Stimulated activated CD4-positive, alpha-beta T cell treated with anti-CD3 and anti-CD28 coated beads, Interleukin-4, amount 100 ng/mL, for 1 hour (primary cell): Measurements from ENCODE around the gene MLC1.

Experiments
- DNase-seq: peaks from one replicate; pipeline ENCODE4 v3.0.0-alpha.2; 2020

Gene MLC1

DNA sequence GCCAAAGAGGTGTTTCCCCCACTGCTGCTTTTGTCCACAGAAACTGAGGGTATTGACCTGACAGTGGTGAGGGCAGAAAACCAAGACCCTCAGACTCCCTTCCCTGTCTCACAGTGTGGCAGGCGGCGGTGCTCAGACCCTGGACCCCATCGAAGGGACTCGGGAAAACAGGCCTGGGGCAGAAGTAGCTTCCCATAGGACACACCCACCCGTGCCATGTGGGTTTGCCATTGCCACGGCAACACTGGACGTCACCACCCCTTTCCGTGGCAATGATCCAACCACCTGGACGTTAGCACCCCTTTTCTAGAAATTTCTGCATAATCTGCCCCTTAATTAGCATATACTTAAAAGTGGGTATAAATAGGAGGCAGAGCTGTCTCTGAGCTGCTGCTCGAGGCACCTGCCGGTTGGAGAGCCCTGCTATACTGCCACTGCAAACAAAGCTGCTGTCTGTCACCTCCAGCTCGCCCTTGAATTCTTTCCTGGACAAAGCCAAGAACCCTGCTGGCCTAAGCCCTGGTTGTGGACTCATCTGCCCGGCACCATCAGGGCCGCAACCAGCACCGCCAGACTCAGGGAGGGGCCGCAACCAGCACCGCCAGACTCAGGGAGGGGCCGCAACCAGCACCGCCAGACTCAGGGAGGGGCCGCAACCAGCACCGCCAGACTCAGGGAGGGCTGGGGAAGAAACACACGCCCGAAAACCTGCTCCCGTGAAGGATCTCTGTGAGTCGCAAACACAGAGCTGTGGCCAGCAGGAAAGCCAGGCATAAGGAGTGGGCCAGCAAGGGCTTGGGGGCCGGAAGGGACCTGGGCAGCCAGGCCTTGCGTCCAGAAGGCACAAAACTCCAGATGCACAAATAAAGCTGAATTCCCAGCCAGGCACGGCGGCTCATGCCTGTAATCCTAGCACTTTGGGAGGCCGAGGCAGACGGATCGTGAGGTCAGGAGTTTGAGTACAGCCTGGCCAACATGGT lies 10.4 kb downstream of the MLC1 start:
- DNase-seq, result no peak

DNA sequence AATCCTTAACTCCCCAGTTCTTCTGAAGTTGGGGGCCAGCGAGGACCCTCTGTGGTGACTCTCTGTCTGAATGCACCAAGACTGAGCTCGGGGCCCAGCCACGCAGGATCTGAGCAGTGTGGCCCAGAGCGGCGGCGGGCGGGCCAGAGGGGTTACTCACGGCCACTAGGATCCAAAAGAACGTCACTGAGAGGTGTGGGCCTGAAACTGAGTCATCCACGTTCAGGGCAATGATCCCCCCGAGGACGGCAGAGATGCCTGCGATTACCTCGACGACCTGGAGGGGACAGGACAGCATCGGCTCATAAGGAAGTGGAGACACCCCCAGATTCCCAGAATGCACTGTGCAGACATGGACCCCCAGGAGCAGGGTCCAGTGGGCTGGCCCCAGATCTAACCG lies 11.2 kb downstream of the MLC1 start:
- no peak for DNase-seq

DNA sequence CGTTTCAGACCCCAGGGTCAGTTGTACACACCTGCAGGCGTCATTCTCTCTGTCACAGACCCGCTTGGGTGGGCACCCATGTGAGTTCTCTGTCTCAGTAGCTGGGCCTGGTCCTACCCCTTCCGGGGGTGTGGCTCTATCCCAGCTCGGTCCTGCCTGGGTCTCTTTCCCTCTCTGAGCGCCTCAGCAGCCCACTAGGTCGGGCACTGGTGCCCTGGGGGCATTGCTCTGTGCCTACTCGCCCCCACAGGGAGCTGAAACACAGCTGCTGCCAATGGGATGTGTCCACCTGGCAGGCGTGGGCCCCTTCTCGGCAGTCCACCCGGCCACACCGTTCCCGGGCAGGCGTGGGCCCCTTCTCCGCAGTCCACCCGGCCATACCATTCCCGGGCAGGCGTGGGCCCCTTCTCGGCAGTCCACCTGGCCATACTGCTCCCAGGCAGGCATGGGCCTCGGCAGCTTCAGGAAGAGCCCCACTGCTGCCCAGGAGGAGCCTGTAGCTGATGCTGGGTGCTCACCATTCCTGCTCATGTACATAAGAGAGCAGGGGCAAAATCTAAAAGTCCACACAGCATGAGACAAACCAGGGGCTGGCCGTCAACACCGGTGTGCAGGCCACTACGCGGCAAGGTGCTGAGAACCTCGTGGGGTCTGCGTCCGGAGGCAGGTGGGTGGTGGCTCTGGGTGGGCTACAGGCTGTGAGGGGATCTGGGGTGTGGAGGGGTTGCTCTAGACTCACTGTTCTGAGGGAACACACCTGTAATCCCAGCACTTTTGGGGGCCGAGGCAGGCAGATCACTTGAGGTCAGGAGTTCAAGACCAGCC lies 12.3 kb downstream of the MLC1 start:
- no peak for DNase-seq

DNA sequence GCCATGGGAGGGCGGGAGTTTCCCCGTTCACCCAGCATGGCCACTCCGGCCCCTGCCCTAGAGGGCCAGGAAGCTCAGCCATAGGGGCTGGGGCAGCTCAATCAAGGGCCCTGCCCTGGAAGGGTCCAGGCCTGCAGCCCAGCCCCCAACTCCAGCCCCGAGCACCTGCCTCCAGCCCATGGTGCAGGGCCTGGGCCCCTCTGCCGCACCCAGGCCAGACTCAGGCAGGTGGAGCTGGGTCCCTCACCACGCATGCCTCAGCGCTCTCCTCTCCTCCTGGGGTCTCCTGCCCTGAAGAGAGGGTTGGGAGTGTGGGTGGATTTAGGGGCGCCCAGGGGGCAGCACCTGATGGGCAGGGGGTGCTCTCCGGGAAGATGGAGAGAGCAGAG lies 13.1 kb downstream of the MLC1 start:
- DNase-seq, result no peak

DNA sequence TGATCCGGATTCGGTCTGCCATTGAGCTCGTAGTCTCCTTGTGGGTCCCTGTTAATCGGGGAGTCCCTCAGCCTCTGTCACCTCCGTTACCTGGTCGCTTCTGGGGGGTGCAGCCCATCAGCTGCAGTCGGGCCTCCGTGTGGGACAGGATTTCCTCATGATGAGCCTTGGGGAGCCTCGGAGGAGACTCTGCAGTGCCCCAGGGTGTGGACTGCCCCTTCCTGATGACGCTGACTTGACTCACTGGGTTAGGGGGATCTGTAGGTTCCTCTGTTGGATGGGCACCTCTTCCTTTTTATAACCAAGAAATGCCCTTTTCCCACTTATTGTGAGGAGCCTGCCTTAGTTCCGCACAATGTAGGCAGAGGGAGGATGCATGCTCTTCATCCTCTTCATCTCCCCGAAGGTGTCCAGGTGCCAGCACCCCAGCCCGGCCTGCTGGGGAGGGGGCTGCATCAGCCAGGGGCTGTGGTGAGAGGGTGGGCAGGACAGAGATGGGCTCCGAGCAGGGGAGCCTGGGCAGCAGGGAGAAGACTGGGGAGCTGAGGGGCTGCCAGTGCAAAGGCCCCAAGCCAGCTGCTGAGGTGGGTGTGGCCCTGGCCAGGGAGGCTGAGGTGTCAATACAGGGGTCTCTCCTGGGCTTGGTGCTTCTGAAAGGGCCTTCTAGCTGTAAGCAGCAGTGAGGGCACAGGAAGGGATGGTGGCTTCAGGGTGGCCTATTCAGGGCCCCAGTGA lies 13.6 kb downstream of the MLC1 start:
- no peak for DNase-seq

DNA sequence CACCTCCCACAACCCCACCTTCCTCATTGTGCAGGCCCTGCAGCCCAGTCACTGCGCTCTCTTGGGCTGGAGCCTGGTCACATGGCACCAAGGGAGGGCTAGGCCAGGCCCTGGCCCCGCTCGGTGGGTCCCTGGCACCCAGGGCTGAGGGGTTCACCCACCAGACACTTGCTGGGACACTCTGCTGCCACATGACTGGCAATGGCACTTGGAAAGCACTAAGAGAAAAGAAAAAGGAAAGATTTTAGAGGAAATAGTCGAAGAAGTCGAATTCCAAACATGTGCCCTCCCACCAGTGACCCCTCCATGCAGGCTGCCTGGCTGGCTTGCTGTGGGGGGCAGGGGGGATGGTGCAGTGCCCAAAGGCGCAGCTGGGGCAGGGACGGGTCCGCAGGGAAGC lies 14.9 kb downstream of the MLC1 start:
- no peak for DNase-seq

DNA sequence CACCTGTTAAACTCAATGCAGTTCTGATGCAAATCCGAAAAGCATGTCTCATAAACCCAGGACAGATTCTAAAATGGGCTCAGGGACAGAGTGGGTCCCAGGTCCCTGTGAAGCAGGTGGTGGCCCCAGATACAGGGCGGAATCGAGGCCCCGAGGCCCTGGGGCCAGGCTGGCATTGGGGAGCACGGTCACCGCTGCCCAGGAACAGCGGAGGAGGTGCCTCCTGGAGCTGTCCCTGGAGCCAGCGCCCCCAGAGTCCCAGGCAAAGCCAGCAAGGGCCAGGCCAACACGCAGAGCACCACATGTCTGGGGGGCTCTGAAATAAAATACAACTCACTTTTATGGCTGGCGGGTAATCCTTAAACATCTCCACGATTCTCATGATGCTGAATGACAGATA lies 17.1 kb downstream of the MLC1 start:
- no peak for DNase-seq

DNA sequence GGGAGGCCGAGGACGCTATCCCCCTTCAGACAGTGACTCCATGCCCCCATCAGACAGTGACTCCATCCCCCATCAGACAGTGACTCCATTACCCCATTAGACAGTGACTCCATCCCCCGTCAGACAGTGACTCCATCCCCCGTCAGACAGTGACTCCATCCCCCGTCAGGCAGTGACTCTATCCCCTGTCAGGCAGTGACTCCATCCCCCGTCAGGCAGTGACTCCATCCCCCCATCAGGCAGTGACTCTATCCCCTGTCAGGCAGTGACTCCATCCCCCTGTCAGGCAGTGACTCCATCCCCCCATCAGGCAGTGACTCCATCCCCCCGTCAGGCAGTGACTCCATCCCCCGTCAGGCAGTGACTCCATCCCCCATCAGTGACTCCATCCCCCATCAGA lies 18.0 kb downstream of the MLC1 start:
- no peak for DNase-seq

DNA sequence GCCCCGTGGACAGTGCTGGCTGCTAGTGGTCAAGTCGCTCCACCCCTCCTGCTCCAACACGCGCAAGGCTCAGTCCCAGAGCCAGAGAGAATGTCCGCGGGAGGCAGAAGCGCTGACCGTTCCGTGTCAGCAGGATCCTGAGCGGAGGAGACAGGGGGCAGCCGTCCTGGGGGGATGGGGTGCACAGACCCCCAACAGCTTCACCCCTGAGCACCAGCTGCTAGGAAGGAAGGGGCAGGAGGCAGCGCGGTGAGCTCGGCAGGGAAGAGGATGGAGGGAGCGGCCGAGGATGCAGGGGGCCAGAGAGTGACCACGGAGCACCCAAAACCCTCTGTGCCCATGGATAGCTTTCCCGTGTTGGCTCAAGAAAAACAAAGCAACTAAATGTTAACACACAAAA lies 20.8 kb downstream of the MLC1 start:
- no peak for DNase-seq

DNA sequence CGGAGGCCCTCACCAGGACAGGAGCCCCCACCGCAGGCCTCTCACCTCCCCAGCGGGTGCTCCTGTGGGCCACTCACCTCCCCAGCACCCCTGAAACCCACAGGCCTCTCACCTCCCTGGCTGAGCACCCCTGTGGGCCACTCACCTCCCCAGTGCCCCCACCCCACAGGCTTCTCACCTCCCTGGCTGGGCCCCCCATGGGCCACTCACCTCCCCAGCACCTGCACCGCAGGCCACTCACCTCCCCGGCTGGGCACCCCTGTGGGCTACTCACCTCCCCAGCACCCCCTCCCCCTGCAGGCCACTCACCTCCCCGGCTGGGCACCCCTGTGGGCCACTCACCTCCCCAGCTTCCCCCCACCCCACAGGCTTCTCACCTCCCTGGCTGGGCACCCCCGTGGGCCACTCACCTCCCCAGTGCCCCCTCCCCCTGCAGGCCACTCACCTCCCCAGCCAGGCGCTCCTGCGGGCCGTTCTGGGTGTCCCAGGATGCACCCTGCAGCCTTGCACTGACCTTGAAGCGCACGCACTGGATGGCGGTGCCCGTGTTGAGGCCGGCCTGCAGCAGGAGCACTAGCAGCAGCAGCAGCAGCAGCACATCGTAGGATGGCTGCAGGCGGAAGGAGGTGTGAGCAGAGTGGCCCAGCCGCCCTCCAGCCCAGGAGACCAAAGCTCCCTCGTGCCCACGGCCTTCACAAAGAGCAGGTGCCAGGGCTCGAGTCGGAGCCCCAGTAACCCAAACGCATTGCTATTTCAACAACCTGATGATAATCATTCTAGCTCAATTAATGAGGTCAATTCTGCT lies 21.4 kb downstream of the MLC1 start:
- no peak for DNase-seq

DNA sequence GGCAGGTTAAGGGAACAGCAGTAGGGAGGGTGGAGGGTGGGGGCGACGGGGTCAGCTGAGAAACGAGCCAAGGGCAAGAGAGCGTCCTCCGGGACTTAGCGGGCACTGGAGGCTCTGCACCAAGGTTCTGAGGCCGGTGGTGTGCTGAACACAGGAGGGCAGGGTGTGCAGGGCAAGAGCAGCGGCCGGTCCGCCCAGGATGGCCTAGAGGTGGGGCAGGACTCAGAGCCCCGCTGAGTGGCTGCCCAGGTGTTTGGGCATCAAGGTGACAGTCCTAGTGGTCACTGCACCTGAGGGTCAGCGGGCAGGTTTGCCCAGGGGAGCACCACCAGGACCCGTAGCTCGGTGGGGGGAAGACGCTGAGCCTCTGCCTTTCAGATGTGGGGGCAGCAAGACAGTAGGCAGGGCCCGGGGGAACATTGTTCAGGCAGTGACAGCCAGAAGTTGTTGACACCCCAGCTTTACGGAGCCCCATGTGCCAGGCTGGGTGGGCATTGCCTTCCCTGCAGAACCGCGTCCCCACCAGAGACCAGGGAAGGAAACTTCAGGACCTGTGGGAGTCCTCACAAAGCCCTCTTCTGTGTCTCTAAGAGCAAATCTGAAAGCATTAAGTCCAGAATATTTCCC lies 22.6 kb downstream of the MLC1 start:
- no peak for DNase-seq

DNA sequence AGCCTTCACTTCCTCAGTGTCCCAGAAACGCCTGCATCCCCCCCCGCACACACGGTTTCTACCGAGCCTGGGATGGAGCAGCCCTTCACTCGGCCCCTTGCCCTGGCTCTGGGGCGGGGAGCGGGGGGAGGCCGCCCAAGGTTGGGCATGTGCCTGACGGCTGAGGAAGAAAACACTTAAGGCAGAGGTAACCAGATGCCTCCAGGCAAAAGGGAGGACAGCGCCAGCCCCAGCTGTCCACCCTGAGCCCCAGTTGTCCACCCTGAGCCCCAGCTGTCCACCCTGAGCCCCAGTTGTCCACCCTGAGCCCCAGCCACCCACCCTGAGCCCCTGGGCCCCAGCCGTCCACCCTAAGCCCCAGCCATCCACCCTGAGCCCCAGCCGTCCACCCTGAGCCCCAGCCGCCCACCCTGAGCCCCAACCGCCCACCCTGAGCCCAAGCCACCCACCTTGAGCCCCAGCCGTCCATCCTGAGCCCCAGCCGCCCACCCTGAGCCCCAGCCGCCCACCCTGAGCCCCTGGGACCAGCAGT lies 23.3 kb downstream of the MLC1 start:
- DNase-seq, result no peak

DNA sequence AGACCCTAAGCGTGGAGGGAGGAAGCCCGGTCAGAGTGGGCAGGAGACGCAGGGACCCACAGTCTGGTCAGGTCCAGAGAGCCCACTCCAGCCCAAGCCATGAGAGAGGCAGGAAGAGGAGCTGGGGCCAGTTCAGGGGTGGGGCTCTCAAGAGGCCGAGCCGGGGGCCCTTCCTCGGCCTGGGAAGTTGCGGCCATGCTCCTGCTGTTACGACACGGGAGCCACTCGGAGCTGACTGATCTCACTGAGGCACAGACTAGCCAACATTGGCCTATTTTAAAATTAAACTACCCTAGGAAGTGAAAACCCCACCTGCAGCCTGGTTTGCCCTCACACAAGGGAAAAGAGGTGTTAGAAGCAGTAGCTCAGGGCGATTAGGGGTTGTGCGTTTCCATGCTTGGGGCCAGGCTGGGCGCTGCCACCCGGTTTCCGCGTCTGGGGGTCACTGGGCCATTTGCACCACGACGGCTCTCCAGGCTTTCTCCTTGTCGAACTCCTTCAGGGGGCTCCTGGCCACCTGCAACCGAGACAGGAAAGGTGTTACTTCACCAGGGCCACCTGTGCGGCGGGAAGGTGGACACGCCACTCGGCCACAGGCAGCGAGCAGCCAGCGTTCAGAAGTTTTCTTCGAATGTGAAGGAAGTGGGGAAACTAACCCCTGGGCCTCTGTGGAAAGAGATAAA lies 23.9 kb downstream of the MLC1 start:
- no peak for DNase-seq

DNA sequence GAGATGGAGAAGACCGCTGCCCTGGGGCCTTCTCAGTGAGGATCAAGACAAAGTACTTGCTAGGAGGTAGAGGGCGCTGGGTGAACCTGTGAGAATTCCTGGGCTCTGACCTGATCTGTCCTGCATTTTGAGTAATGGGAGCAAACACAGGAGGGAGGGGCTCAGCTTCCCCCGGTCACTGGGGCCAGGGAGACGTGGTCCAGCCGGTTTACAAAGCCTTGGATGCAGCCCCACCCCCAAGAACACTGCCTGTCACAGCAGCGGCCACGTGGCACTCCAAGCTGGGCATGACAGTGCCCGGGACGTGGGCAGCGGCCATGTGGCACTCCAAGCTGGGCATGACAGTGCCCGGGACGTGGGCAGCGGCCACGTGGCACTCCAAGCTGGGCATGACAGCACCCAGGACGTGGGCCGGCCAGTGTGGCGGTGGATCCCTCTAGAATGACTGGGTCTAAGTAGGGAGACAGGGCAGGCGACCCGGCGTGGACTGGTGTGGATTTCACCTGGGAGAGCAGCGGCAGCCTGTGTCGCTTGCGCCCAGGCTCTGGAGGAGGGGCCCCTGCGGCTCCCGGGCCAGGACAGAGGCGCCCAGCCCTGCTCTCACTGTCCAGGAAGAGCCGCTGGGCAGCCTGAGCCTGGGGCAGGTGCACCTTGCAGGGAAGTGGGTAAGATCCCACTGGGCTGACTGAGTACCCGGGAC lies 24.6 kb downstream of the MLC1 start:
- DNase-seq, result no peak

DNA sequence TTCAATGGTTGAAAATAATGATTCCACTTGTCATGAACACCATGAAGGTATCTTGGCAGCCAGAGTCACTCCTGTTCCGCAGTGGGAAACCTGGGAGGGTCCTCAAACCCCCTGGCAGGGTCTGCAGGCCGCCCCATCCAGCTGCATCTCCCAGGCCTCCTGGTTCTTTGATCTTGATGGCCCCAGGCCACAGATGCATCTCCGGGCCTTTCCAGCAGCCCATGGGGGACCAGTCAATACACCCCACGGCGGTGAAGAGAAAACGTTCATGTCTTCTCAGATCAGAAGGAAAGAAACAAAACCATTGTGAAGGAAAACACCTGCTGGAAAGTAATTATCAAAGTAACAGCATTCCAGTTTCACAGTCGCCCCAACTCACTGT lies 25.4 kb downstream of the MLC1 start:
- DNase-seq, result no peak

DNA sequence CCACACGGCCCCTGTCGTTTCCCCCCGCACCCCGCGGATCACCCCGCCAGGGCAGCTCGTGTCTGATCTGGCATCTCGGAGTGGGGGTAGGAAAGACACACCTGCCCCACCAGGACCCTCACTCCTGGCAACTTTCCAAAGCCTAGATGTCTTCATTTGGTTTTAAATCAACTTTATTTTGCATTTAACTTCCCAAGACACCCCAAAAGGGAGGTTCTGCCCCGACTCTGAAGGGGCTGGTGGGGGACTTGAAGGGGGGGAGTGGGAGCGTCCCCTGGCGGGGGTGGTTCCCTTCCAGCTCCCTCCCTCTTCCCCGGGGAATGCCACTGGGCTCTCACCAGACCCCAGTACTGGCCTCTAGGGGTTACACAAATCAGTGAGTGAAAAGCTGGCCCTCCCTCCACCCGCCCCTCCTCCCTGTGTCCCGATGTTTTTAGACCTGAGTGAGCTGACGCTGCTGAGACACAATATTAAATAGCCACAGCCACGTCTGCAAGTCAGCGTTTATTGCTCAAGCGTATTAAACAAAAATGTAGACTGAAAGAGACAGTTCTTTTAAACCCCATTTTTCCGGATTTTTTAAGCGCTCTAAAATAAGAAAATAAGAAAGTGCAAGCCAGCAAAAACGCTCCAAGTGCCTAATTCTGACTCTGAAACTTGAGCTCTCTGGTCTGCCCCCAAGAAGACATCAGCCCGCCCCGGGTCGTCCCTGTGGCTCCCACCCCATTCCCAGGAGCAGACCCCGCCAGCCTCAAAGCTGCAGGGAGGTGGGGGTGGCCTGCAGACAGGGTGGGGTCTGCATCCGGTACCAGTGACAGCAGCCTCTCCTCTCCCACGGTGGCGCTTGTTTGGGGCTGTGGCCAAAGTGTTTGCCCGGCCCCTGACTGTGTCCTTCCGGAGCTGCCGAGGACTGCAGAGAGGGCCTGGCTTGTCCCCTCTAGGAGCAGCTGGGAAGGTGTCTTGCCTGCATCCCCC lies 26.0 kb downstream of the MLC1 start:
- no peak for DNase-seq

DNA sequence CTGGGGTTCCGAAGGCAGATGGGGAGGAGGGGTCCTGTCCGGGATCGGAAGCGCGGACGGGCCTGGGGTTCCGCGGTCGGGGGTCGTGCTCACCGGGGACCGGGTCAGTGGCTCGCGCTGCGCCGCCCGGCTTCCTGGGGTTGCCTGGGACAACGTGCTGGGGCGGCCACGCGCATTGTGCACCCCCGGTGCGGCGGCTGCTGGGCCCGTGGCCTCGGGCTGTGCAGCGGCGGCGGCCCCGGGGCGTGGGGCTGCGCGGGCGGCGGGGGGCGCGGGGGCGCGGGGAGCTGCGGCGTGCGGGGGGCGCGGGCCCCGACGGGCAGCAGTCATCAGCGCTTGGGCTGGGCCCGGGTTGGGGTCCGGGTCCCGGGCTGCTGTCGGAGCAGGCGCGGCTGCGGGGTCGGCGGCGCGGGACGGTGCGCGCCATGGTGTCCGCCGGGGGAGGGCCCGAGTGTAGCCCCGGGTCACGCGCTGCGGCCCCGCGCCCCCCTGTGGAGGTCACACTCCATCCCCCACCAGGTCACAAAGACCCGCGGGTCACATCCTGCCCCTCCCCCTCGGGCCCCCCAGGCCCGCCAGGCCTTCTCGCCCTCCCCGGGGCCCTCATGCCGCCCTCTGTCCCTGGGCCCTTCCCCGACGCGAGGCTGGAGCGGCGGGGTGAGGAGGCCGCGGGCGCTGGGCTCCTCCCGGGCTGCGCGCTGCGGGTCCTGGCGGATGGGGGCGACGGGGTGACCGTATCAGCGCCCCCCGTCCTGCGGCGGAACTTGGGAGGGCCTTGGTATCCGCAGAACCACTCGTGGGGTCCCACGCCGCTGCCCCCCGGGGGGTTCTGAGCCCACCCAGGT lies 26.9 kb downstream of the MLC1 start, which contains the start of gene TTLL8:
Gene TTLL8, minus strand, starts transcription at position 238 of the 845 bp plus-strand sequence.
- no peak for DNase-seq
